ENCODE data around the gene KIAA0753. TPM values are rescaled to one million over a fixed set of nuclear protein-coding genes. Genes with fewer than 3 reads are reported as not detected.

The KIAA0753 gene
- total RNA-seq, 1 donor from 2014 or later = 5.1 TPM

GRCh38 chr17:6543079-6544010 lies 97.2 kb downstream of the KIAA0753 start:
- DNase-seq (ENCODE audit: missing footprints) = no peak
- intact Hi-C loops (cut with DNase I) = no loop called here
- no peak for ATAC-seq

DNA sequence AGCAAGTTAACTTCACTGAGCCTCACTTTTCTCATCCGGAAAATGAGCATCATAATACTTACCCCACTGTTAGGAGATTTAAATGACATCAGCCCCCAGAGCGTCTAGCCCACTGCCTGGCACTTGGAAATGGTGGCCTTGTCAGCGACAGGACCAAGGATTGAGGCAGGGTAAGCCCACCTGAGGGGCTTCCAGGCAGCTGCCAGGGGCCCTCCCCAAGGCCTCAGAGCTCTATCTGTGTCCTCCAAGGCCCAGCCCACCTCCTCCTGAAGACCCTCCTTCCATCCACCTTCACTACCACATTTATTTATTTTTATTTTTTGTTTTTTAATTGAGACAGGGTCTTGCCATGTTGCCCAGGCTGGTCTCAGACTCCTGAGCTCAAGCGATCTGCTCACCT lies 97.9 kb downstream of the KIAA0753 start:
- intact Hi-C loops (cut with DNase I) = no loop called here
- ATAC-seq (no peak), DNase-seq (ENCODE audit: missing footprints) (no peak)

DNA sequence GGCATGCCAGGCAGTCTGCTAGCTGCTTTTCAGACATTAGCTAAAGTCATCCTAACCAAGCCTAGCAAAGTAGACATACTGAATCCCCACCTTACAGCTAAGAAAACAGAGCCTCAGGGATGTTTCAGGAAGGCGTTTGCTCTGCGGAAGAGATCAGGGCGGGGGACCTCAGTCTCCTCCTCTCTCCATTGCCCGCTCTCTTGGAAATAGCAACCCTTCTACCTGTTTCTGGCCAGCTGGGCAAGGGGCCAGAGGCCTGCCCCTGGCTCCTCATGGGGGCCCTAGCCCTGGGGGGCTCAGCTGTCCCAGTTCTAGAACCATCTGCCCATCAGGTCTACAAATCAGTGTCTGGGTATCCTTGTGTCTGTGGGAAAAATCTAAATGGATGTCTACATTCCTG lies 98.6 kb downstream of the KIAA0753 start:
- no peak for DNase-seq (ENCODE audit: missing footprints)
- intact Hi-C loops (cut with DNase I) = no loop called here

DNA sequence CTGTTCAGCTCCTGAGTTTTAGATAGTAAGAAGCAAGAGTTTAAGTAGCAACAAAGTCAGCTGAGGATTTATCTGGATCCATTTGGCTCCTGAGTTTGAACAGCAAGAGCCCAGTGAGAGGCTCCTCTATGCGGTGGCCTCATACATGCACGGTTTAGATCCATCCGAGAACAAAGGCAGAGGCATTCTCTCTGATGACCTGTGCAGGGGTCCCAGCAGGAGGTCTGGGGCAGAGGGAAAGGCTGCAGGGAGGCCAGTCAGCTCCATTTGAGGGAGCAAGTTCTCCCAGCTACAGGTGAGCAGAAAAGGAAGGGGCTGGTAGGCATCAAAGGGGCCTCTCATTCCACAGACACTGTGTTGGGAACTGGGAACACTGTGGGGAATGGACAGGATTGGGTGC lies 100.6 kb downstream of the KIAA0753 start:
- ATAC-seq (no peak), DNase-seq (ENCODE audit: missing footprints) (no peak)
- intact Hi-C loops (cut with DNase I) = no loop called here

More for the DNA sequence above, 98.6 kb downstream of the KIAA0753 start:
- no peak for ATAC-seq

DNA sequence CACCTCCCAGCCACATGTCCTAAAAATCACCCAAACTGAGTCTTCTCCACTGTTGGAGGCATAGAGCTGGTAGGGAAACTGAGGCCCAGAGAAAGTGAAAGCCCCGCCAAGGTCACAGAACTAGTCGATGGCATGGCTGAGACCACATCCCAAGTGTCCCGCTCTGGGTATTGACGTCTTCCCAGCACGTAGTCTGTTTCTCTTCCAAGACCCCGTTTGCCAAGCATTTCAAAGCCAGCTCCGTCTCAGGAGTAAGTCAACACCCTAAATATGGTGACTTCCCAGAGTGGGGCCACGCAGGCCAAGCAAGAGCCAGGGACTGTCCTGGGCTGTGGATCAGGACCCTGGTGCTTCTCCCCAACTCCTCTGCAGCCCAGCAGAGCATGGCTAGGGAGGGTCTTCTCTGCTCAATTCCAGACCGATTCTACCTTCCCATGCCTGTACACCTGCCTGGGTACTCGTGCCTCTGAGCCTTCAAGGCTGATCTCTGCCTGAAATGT lies 103.9 kb downstream of the KIAA0753 start:
- intact Hi-C loops (cut with DNase I) = no loop called here
- DNase-seq (ENCODE audit: missing footprints) = no peak
- no peak for ATAC-seq

GRCh38 chr17:6536053-6536452 lies 104.5 kb downstream of the KIAA0753 start:
- intact Hi-C loops (cut with DNase I) = no loop called here
- no peak for DNase-seq (ENCODE audit: missing footprints)
- ATAC-seq = no peak

DNA sequence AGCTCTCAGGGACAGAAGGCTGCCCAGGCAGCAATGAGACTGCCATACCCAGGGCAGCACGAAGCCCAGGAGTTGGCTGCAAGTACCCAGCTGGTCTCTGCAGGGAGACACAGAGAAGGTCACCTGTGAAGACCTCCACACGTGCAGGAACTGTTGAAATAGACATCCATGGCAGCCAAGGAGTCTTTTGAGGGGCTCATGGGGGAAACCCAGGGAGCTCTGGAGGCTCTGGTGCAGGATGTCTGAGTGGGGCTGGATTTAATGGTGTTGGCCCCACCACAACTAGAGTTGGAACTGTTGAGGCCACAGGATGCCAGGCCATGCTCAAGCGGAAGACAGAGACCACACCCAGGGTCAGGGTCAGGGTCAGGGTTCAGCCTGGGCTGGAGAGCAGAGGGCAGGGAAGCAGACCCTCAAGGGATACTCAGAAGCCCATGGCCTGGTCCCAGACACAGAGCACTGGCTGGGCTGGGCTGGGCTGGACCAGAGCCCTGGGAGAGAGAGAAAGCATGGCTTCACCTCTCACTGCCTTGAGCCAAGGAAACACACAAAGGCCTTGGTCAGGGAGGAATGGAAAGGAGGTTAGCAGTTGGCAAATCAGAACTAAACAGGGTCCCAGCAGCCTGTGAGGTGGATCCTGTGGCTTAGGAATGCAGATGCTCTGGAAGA lies 105.5 kb downstream of the KIAA0753 start:
- DNase-seq (ENCODE audit: missing footprints) (no peak), ATAC-seq (no peak)
- intact Hi-C loops (cut with DNase I) = no loop called here

DNA sequence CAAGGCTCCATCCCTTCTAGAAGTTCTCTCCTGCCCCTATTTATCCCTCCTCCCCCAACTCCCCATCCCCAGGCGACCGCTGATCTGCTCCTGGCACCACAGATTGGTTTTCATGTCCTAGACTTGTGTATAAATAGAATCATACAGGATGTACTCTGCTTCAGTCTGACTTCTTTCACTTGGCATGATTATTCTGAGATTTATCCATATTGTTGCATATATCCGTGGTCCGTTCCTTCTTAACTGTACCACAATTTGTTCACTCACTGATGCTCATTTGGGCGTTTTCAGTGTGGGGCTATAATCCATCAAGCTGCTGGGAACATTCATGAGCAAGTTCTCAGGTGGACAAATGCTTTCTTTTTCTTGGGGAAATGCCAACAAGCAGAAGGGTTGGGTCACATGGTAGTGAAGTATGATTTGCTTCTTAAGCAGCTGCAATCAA lies 108.0 kb downstream of the KIAA0753 start:
- ATAC-seq (no peak), DNase-seq (ENCODE audit: missing footprints) (no peak)
- intact Hi-C loops (cut with DNase I) = no loop called here

DNA sequence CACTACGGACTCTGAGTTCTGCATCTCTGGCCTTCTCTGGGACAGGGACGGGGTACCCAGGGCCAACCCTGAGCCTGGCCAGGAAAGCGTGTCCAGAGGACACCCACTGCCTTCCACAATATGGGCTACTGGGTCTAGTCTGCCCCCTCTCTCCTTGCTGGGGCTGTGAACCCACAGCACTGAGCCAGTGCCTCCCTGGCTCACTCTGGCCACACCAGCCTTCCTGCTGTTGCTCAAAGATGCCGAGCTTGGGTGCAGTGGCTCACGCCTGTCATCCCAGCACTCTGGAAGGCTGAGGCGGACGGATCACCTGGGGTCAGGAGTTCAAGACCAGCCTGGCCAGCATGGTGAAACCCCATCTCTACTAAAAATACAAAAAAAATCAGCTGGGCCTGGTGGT lies 108.9 kb downstream of the KIAA0753 start:
- no peak for DNase-seq (ENCODE audit: missing footprints)
- intact Hi-C loops (cut with DNase I) = no loop called here
- no peak for ATAC-seq

DNA sequence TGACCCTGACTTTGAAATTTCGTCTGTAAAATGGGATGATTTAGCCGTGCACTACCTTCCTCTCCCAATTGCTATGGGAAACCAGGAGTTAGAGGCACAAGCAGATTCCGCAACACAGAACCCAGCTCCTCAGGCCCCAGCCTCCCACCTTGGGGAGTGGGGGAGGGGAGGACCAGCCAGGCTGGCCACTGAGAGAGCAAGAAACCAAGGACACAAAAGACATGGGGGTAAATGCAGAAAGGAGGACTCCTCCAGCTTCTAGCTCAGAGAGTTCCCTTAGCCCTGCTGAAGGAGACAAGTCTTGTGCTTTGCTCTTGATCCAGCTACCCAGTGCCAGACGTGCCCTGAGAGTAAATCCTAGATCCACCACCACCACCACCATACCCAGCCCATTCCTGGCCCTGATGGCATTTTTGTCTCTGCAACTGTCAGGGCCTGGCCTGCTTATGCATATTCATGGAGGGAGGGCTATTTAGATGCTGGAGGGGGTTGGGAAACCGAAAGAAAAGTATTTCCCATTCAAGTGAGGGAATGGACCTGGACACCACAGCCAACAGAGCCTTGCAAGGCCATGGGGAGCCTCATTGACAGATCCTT lies 110.1 kb downstream of the KIAA0753 start:
- DNase-seq (ENCODE audit: missing footprints) (no peak), ATAC-seq (no peak)
- intact Hi-C loops (cut with DNase I) = no loop called here

- intact Hi-C loops (cut with DNase I) = no loop called here
- DNase-seq (ENCODE audit: missing footprints) (no peak), ATAC-seq (no peak)
Observed at GRCh38 chr17:6528557-6528956, 112.0 kb downstream of the KIAA0753 start.

Small RNAs within 50 kb of the gene (microRNA-seq; reads per million reads assigned to microRNA genes)
- not detected for gene MIR4520-1
- not detected for gene MIR4520-2

Other genes with a start within 250 kb of the KIAA0753 start
- not detected for gene AIPL1, start 205.6 kb downstream of the KIAA0753 start, total RNA-seq
- gene PIMREG, start 196.3 kb downstream of the KIAA0753 start, total RNA-seq = 0.60 TPM
- 0.46 TPM for gene PITPNM3, start 84.2 kb downstream of the KIAA0753 start, total RNA-seq
- gene TXNDC17, start 349 bp upstream of the KIAA0753 start, total RNA-seq = 52.9 TPM
- gene MED31, start 10.9 kb upstream of the KIAA0753 start, total RNA-seq = 16.5 TPM
- gene C17orf100, start 11.1 kb upstream of the KIAA0753 start, total RNA-seq = 0.92 TPM
- not detected for gene SLC13A5, start 72.7 kb upstream of the KIAA0753 start, total RNA-seq
- gene XAF1, start 115.3 kb upstream of the KIAA0753 start, total RNA-seq = 16.8 TPM
- not detected for gene FBXO39, start 135.5 kb upstream of the KIAA0753 start, total RNA-seq
- not detected for gene TEKT1, start 191.0 kb upstream of the KIAA0753 start, total RNA-seq

Data from Right ventricle myocardium inferior (tissue), 1 donor.